Measurements from ENCODE around the gene NTRK3.

DNA sequence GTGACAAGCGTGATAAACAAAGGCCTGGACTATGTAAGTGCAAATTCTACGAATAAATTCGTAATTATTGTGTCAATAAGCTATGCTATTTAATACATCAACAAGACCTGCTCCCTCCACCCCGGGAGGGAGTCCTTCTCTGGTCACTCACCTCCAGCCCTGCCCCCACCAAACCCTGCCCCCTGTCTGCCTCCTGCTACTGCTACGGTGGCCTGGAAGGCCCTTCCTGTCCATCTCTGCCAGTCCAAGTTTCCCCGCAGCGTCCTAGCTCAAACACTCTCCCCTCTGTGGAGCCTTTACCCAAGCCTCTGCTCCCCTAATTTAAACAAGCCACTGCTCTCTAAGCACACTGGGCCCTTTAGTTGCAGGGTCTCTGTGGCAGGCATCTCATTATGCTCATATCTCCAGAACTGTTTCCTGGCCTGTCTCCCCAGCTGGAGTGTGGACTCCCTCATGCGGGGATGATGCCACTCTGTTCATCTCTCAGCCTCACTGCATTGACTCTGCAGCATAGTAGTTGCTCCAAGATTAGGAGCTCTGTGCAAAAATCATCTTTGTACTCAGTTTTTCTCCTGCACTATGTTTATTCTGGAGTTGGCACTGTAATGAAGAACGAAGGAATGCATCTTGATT is 241.2 kb downstream of the NTRK3 start:
- TF ChIP-seq, protein P1, sequence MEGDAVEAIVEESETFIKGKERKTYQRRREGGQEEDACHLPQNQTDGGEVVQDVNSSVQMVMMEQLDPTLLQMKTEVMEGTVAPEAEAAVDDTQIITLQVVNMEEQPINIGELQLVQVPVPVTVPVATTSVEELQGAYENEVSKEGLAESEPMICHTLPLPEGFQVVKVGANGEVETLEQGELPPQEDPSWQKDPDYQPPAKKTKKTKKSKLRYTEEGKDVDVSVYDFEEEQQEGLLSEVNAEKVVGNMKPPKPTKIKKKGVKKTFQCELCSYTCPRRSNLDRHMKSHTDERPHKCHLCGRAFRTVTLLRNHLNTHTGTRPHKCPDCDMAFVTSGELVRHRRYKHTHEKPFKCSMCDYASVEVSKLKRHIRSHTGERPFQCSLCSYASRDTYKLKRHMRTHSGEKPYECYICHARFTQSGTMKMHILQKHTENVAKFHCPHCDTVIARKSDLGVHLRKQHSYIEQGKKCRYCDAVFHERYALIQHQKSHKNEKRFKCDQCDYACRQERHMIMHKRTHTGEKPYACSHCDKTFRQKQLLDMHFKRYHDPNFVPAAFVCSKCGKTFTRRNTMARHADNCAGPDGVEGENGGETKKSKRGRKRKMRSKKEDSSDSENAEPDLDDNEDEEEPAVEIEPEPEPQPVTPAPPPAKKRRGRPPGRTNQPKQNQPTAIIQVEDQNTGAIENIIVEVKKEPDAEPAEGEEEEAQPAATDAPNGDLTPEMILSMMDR (conservative IDR thresholded peaks at IDR 0.05 in 1 of 2, IDR thresholded peaks at IDR 0.05 in 1 of 2; ENCODE audit: extremely low read depth in 1 of 2, insufficient read depth in 1 of 2, low read depth in 1 of 2, low read length in 2 of 2) = no peak
- TF ChIP-seq EZH2 (IDR thresholded peaks at IDR 0.05; ENCODE audit: borderline replicate concordance, low read length) = no peak
